DMS53 treated with DMSO at 0.1 percent for 48 hours (cell line): ENCODE results near the gene VENTX.

Experiments
- DNase-seq: peaks from one replicate; lab custom pipeline; 2025; ENCODE audit not compliant: unreplicated experiment; lab: John Stamatoyannopoulos, UW

The VENTX gene

GRCh38 chr10:133201948-133202725 lies 35.5 kb upstream of the VENTX start:
- no peak for DNase-seq

GRCh38 chr10:133202778-133203651 lies 34.6 kb upstream of the VENTX start:
- DNase-seq: no peak

- no peak for DNase-seq
These were observed 33.9 kb upstream of the VENTX start for GRCh38 chr10:133203652-133204195.

GRCh38 chr10:133204226-133205015 lies 33.2 kb upstream of the VENTX start:
- DNase-seq: no peak

- DNase-seq: no peak
These were observed 32.5 kb upstream of the VENTX start for GRCh38 chr10:133205146-133205545.

- no peak for DNase-seq
These were observed 31.2 kb upstream of the VENTX start for GRCh38 chr10:133206356-133207040.

- DNase-seq: no peak
These were observed 30.5 kb upstream of the VENTX start for GRCh38 chr10:133207041-133207600.

GRCh38 chr10:133207627-133208026 lies 30.0 kb upstream of the VENTX start:
- no peak for DNase-seq

DNA sequence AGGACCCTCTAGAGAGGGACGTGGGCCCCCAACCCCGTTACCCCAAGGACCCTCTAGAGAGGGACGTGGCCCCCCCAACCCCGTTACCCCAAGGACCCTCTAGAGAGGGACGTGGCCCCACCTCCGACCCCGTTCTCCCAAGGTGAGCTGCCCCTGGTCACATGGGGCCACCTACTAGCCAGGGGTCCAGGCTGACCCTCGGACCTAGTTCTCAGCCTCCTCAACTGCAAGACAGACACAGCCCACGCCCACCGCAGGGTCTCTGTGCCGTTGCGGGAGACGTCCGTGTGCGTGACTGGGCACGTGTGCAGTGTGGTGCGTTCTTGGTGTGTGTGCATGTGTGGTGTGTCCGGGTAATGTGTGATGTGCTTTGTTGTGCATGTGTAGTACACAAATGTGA lies 29.2 kb upstream of the VENTX start:
- DNase-seq: no peak

GRCh38 chr10:133209117-133209516 lies 28.5 kb upstream of the VENTX start:
- no peak for DNase-seq

DNA sequence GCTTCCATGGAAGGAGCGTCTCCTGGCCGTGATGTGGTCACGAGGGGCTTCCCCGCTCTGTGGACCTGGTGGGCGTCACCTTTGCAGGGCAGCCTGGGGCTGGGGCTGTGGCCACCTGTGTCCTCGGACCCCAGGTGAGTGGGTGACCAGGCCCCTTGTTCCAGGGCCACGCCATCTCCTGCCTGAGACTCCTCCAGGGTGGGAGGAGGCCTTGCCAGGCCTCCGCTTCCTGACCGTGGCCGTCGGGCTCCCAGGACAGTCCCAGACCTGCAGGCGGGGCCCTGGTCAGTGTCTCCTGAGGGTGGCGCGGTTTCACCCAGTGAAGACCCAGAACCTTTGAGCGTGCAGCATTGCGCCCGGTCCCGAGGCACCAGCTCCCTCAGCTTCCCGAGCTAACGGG lies 28.0 kb upstream of the VENTX start:
- DNase-seq: no peak

DNA sequence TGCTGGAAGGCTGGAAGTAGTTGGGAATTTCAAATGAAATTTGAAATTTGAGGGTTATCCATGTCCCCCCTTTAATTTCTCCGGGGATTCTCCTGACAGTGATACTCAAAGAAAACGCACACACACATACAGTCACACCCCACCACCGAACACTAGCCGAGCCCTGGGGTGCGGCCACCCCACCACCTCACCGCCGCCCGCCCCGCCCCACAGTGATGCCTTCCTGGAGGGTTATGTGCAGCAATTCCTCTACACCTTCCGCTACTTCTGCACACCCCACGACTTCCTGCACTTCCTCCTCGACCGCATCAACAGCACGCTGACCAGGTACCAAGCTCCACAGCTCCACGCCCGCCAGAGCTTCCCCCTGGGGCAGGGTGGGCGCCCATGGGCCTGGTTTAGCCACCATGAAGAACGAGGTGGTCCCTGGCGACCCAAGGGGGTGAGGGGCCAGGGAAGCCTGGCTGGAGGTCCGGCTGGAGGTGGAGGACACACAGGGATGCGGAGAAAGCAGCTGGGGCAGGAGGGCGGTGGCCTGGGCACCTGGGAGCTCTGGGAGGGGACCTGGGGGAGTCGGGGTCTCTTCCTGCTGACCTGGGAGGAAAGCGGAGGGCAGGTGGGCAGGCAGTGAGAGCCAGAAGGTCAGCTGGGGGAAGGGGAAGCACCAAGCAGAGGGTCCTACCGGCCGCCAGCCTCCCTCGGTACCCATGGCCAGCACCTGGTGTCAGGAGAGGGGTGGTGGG lies 27.1 kb upstream of the VENTX start:
- no peak for DNase-seq

DNA sequence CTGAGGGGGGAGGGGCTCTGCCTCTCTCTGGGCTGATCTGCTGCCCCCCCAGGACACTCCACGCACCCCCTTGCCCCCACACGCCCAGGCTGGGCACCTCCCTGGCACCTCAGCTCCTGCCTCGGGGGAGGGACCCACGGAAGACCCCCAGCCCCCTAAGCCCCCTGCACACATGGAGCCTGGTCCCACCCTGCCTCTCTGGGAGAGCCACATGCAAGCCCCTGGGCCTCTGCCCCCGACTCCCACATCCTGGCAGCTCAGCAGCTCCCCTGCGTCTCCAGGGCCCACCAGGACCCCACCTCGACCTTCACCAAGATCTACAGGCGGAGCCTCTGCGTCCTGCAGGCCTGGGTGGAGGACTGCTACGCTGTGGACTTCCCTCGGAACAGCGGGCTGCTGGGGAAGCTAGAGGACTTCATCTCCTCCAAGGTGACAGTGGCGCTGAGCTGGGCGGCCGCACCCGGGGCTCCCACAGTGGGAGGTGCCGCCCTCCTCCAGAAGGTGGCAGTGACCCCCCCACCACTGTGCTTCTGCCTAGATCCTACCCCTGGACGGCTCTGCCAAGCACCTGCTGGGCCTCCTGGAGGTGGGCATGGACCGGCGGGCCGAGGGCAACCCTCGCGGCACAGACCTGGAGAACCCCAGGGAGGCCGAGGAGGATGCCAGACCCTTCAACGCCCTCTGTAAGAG lies 26.4 kb upstream of the VENTX start:
- no peak for DNase-seq

- no peak for DNase-seq
These were observed 25.4 kb upstream of the VENTX start for GRCh38 chr10:133211959-133212852.

- no peak for DNase-seq
These were observed 24.7 kb upstream of the VENTX start for GRCh38 chr10:133212853-133213494.

- DNase-seq: no peak
These were observed 23.8 kb upstream of the VENTX start for GRCh38 chr10:133213641-133214467.
